ENCODE results near the gene TSPEAR.
"Not testable (repeated sequence)": the region's sequence is repeated elsewhere in the genome, so short reads cannot be mapped to it uniquely, and the experiment has no call there.

DNA sequence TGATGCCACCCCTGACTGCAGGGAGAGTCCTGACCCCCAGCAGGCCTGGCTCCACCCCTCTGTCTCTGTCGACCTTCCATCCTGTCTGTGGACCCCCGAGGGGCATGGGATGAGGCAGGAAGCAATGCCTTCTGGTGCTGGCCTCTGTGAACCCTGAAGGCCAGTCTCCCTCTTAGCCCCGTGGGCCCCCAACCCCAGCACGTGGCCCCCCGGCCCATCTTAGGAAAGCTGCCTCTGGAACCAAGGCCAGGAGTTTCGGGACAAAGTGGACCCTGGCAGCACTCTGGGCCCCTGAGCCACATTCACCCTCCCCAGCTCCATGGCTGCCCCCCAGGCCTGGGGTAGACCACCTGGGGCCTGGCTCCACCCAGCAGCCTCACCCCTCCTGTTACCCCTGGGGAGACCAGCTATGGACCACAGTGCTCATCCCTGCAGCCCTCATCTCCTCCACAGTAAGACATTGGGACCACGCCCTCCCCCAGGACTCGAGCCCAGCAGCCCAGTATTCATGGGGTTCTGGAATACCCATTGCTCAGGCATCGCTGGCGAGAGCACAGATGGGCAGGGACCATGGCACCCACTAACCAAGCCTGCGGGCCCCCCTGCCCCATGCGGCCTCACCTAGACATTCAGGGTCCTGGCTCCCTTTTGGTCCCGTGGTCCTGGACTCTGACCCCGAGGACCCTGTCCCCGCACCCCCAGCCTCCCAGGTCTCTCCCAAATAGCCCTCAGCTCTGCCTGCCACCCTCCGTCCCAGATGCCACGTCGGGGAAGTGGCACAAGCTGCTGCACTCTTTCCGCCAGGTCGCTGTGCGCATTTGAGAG, 72.7 kb downstream of the TSPEAR start:
- TF ChIP-seq, protein P1, sequence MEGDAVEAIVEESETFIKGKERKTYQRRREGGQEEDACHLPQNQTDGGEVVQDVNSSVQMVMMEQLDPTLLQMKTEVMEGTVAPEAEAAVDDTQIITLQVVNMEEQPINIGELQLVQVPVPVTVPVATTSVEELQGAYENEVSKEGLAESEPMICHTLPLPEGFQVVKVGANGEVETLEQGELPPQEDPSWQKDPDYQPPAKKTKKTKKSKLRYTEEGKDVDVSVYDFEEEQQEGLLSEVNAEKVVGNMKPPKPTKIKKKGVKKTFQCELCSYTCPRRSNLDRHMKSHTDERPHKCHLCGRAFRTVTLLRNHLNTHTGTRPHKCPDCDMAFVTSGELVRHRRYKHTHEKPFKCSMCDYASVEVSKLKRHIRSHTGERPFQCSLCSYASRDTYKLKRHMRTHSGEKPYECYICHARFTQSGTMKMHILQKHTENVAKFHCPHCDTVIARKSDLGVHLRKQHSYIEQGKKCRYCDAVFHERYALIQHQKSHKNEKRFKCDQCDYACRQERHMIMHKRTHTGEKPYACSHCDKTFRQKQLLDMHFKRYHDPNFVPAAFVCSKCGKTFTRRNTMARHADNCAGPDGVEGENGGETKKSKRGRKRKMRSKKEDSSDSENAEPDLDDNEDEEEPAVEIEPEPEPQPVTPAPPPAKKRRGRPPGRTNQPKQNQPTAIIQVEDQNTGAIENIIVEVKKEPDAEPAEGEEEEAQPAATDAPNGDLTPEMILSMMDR (IDR thresholded peaks at IDR 0.05), result not testable (repeated sequence)
- not testable (repeated sequence) for TF ChIP-seq POLR2A (IDR thresholded peaks at IDR 0.05)

Measured in right lobe of liver (tissue), 4 donors.